Body of pancreas (tissue), 4 donors: ENCODE results near the gene GATA3.

Experiments used
- POLR2A ChIP-seq, 3 donors: fragments of 450-650 bp; IDR thresholded peaks; one replicate each; pipeline ENCODE4 v1.6.1; 2016; ENCODE audit warnings: antibody characterized with exemption in 3 of 3, mild to moderate bottlenecking in 2 of 3
- TF ChIP-seq, protein P1 (sequence below), 7 experiments: fragments of 450-650 bp in 4 of 7; fragments of 200-600 bp in 3 of 7; sonication (generic) in 3 of 7; IDR thresholded peaks; one replicate each; pipeline ENCODE4 v1.5.1; 2016 to 2019; ENCODE audit warnings: antibody characterized with exemption in 7 of 7

DNA sequence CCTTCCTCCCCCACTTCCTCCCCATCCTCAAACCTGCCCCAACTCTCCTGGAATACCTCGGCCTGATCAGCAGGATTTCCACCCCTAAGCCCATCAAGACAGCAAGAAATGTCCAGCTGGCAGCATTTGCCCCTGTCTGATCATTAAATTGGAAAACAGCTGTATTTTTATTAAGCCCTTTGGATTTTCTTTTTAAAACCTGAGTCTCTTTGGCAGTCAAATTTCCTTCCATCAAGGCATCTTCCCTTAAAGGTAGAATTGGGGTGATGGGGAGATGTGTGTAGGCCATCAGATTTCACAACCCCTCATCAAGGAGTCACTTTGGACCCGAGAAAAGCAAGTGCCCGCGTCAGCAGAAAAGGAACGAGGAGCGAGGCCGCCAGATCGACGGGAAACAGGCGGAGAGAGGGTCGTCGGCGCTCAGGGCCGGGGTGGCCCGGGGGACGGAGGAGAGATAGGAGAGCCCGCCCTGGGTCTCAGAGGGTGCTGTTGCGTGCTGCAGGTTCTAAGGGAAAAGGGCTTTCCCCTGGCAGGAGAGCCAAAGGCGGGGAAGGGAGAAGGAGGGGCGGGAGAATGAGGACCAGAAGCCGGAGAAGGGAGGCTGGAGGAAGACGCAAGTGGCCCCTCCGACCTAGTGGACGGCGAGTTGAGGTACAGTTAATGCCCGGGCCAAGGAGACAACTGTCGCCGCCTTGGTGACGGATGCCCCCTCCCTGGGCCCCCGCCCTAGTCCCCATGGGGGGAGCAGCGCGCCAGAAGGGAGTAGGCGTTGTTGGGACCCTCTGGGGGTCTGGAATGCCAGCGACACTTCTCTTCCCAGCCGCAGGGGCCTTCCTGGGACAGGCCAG is 11.5 kb upstream of the GATA3 start:
- TF ChIP-seq, protein P1, sequence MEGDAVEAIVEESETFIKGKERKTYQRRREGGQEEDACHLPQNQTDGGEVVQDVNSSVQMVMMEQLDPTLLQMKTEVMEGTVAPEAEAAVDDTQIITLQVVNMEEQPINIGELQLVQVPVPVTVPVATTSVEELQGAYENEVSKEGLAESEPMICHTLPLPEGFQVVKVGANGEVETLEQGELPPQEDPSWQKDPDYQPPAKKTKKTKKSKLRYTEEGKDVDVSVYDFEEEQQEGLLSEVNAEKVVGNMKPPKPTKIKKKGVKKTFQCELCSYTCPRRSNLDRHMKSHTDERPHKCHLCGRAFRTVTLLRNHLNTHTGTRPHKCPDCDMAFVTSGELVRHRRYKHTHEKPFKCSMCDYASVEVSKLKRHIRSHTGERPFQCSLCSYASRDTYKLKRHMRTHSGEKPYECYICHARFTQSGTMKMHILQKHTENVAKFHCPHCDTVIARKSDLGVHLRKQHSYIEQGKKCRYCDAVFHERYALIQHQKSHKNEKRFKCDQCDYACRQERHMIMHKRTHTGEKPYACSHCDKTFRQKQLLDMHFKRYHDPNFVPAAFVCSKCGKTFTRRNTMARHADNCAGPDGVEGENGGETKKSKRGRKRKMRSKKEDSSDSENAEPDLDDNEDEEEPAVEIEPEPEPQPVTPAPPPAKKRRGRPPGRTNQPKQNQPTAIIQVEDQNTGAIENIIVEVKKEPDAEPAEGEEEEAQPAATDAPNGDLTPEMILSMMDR (IDR thresholded peaks at IDR 0.05), result no peak
- no peak for TF ChIP-seq POLR2A (IDR thresholded peaks at IDR 0.05)
